Transverse colon (tissue), 4 donors: Measurements from ENCODE around the gene RXRB. TPM values are rescaled to one million over a fixed set of nuclear protein-coding genes. Genes with fewer than 3 reads are reported as not detected.

Source experiments
- DNase-seq: peaks from one replicate; pipeline ENCODE4 v3.0.0-alpha.2; 2019
- H3K27ac ChIP-seq, 4 donors: fragments of 200-600 bp; sonication (generic); 2 replicates each; pipeline ENCODE4 v1.5.1; 2016 to 2018; ENCODE audit warnings: inconsistent platforms in 4 of 4
- H3K27me3 ChIP-seq: fragments of 200-600 bp; sonication (generic); 2 replicates; pipeline ENCODE4 v1.5.1; 2017; ENCODE audit warnings: inconsistent platforms
- H3K36me3 ChIP-seq, 4 donors: fragments of 200-600 bp; sonication (generic); 2 replicates each; pipeline ENCODE4 v1.5.1; 2017 to 2019; ENCODE audit warnings: inconsistent platforms in 4 of 4
- H3K4me1 ChIP-seq, 4 donors: fragments of 200-600 bp; sonication (generic); 2 replicates each; pipeline ENCODE4 v1.5.1; 2017 to 2020; ENCODE audit warnings: inconsistent platforms in 4 of 4
- H3K4me3 ChIP-seq, 4 donors: fragments of 200-600 bp; sonication (generic); 1 replicate in 1 of 4; 2 replicates in 3 of 4; pipeline versions ENCODE4 v1.5.1 to v1.6.1; 2017 to 2019; ENCODE audit warnings: inconsistent platforms in 4 of 4
- H3K9me3 ChIP-seq, 2 donors: fragments of 200-600 bp; sonication (generic); 2 replicates each; pipeline ENCODE4 v1.5.1; 2017 to 2019; ENCODE audit warnings: inconsistent platforms in 2 of 2
- EP300 ChIP-seq: sonication (generic); formaldehyde crosslinking; IDR thresholded peaks from one replicate; pipeline ENCODE4 v1.6.1; 2017; ENCODE audit warnings: antibody characterized with exemption, low read depth
- POLR2A ChIP-seq: fragments of 450-650 bp; IDR thresholded peaks from one replicate; pipeline ENCODE4 v1.6.1; 2016; ENCODE audit warnings: antibody characterized with exemption, mild to moderate bottlenecking, moderate library complexity
- POLR2AphosphoS5 ChIP-seq, 3 donors: sonication (generic); formaldehyde crosslinking; IDR thresholded peaks; one replicate each; pipeline ENCODE4 v1.6.1; 2016; ENCODE audit warnings: antibody characterized with exemption in 3 of 3
- WGBS, 2 donors: methylation state at CpG; one replicate each; pipeline ENCODE4 v1.1.5; 2018; ENCODE audit warnings: low coverage in 1 of 2; 5-methylcytosine and 5-hydroxymethylcytosine counted together
- in situ Hi-C, 4 donors: fragments of 200-750 bp; cut with MboI; loops; one replicate each; pipeline versions ENCODE4 v1.15.0 to v1.15.1; 2017; ENCODE audit warnings: low sequenced_read_pairs in 3 of 4, low pct_ligation_motif_present in 1 of 4, low pct_unique_long_range_greater_than_20kb in 1 of 4
- intact Hi-C: fragments of 100-400 bp; cut with DNase I; formaldehyde crosslinking; loops from one replicate; pipeline ENCODE4 v1.15.1; 2023; ENCODE audit warnings: low total_unique reads
- total RNA-seq, 4 donors: library from RNA; depleted of rRNA; stranded (reverse); fragments of >200 nt; gene quantifications; one replicate each; pipeline ENCODE4 v1.1.0, GENCODE V29; 2016
- TF ChIP-seq, protein P1 (sequence below), 5 experiments: fragments of 200-600 bp in 3 of 5; fragments of 450-650 bp in 2 of 5; sonication (generic) in 3 of 5; IDR thresholded peaks; 1 replicate in 2 of 5; 2 replicates in 3 of 5; pipeline ENCODE4 v1.5.1; 2016 to 2017; ENCODE audit warnings: antibody characterized with exemption in 5 of 5, inconsistent platforms in 3 of 5, mild to moderate bottlenecking in 2 of 5, moderate library complexity in 1 of 5

RXRB gene
- total RNA-seq, 4 donors from 2014 or later, result 26.9 to 31.9 (median 29.4) TPM

DNA sequence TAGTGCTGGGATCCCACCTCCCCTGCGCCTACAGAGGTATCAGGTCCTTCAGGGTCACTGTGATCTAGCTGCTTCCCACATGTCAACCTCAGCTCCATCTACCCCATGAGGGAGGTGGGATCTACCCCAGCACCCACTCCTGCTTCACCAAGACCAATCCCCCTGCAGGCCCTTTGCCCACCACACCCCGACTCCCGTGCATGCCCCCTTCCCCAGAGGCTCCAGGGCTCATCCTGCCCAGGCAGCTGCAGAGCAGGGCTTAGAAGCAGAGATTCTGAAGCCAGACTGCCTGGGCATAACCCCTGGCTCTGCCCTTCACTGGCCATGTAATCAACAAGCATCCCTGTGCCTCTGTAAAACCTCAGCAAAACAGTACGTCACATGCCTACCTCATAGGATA lies 25.7 kb downstream of the RXRB start:
- Histone ChIP-seq H3K9me3 (no peaks in the 10 kb centered on the region), H3K4me1 (no peaks in the 10 kb centered on the region), H3K27ac (no peak overlapping the region), H3K4me3 (no peak overlapping the region), H3K27me3 (peaks cover 4% of the 10 kb centered on the region), H3K36me3 (no peaks in the 10 kb centered on the region)
- no peak for TF ChIP-seq EP300
- in situ Hi-C loops (no loop called here), intact Hi-C loops (no loop called here)
- DNase-seq, result no peak
- WGBS, 2 donors, result 83 to 90% methylated on average over 2 to 4 of the region's 4 CpGs

DNA sequence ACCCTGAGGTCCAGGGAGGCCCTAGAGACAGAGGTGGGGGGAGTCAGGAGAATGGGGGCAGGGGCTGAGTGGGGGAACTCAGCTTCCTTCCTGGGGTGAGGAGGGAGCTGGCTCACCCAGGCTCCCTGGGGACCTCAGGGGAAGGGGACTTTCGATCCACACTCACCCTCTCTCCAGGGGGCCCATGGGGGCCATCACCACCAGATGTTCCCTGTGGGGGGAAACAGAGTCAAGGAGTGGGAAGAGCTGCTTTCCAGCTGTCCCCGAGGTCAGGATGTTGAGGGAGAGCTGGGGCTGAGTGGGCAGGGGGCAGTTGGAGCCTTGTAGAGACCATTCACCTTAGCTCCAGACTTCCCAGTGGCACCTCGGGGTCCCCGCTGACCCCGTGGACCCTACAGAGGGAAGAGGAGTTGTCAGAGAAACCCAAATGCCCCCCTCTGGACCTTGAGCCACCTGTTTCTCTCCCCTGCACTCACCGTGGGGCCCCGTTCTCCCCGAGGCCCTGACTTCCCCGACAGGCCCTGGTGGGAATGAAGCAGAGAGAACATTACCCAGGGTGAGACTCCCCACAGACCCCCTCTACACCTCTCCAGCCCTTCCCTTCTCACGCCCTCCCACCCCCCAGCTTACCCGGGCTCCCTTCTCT lies 26.8 kb downstream of the RXRB start:
- H3K27ac ChIP-seq, result no peak overlapping the region
- no peak for DNase-seq
- H3K36me3 ChIP-seq, result no peaks in the 10 kb centered on the region
- TF ChIP-seq EP300 (no peak), POLR2A (no peak)
- TF ChIP-seq, protein P1, sequence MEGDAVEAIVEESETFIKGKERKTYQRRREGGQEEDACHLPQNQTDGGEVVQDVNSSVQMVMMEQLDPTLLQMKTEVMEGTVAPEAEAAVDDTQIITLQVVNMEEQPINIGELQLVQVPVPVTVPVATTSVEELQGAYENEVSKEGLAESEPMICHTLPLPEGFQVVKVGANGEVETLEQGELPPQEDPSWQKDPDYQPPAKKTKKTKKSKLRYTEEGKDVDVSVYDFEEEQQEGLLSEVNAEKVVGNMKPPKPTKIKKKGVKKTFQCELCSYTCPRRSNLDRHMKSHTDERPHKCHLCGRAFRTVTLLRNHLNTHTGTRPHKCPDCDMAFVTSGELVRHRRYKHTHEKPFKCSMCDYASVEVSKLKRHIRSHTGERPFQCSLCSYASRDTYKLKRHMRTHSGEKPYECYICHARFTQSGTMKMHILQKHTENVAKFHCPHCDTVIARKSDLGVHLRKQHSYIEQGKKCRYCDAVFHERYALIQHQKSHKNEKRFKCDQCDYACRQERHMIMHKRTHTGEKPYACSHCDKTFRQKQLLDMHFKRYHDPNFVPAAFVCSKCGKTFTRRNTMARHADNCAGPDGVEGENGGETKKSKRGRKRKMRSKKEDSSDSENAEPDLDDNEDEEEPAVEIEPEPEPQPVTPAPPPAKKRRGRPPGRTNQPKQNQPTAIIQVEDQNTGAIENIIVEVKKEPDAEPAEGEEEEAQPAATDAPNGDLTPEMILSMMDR (IDR thresholded peaks at IDR 0.05), result no peak
- intact Hi-C loops (no loop called here), in situ Hi-C loops (no loop called here)
- H3K4me3 ChIP-seq, result no peak overlapping the region
- 42 to 75% methylated on average over 4 to 11 of the region's 11 CpGs for WGBS, 2 donors
- no peaks in the 10 kb centered on the region for H3K4me1 ChIP-seq
- no peaks in the 10 kb centered on the region for H3K9me3 ChIP-seq
- H3K27me3 ChIP-seq, result peaks cover 4% of the 10 kb centered on the region

DNA sequence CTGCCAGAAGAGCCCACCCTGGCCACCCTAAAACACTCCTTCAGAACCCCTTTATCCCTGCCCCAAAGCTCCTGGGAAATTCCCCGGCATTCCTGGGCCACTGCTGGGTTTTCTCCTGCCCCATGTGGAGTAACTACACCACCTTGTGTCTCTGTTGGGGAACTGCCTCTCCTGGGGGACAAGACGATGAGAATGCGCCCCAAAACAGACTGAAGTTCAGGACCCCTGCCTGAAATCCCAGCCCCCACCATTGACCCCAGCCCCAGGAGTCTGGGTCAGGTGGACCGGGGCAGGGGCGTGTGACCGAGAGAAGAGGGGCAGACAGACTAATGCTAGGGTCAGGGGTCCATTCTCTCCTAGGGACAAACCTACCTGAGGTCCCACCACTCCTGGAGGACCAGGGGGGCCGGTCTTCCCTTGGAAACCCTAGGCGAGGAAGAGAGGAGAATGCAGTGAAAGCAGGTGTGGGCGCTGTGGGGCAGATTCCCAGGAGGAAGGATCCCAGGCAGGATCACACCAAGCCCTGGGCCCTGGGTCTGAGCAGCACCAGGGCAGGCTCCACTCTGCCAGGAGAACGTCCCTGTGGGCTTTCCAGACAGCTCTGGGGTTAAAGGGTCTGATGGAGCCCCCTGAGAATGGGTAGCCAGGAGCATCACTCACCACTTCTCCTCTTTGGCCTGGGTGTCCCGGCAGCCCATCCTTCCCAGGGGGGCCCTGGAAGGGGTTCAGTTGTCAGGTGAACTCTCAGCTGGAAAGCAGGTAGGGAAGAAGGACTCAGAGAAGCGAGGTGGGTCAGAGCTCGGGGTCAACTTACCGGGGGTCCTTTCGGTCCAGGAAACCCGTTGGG lies 27.6 kb downstream of the RXRB start:
- DNase-seq, result no peak
- no peaks in the 10 kb centered on the region for H3K36me3 ChIP-seq
- WGBS, 2 donors, result 50 to 51% methylated on average over 1 to 15 of the region's 16 CpGs
- H3K4me3 ChIP-seq, result no peak overlapping the region
- H3K4me1 ChIP-seq, result no peaks in the 10 kb centered on the region
- intact Hi-C loops (no loop called here), in situ Hi-C loops (no loop called here)
- TF ChIP-seq POLR2A, result no peak
- TF ChIP-seq, protein P1 (IDR thresholded peaks at IDR 0.05), result peak; percentile 43 to 69 (median 62)
- TF ChIP-seq POLR2AphosphoS5 (IDR thresholded peaks at IDR 0.05), result no peak
- H3K27ac ChIP-seq, result no peak overlapping the region
- peaks cover 4% of the 10 kb centered on the region for H3K27me3 ChIP-seq
- H3K9me3 ChIP-seq, result no peaks in the 10 kb centered on the region

DNA sequence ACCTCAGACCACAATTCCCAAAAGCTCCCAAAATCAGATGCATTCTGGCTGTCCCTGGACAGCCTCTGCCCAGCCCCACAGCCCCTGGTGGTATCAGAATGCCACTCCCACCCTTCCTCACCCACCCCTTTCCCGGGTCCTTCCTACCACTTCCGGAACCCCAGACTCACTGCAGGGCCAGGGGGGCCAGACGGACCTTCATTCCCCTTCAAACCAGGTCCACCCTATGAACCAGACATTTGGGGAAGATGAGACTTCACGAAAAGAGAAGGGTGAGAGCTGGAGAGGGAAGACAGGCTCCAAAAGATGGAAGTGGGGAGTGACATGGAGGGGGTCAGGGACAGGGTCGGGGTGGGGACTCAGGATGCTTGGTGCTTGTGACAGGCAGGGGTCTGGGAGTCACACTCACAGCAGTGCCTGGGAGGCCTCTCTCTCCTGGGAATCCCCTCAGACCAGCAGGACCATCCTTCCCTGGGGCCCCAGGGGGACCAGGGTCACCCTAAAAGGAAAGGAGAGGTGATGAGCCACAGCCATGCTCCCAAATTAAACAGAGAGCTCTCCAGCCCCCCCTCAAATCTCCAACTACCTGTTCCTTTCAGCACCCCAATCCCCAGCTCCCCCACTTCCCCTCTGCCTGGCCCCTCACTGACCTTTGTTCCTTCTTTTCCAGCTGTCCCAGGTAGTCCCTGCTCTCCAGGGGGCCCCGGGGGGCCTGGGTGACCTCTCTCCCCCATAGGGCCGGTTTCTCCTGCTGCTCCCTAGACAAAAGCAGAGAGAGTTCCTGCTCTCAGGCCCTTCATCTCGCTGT lies 28.4 kb downstream of the RXRB start:
- Histone ChIP-seq H3K4me3 (no peak overlapping the region), H3K4me1 (no peaks in the 10 kb centered on the region), H3K27me3 (peaks cover 4% of the 10 kb centered on the region), H3K9me3 (no peaks in the 10 kb centered on the region), H3K27ac (no peak overlapping the region), H3K36me3 (no peaks in the 10 kb centered on the region)
- 51 to 55% methylated on average over 2 to 8 of the region's 8 CpGs for WGBS, 2 donors
- TF ChIP-seq POLR2A (no peak), EP300 (no peak), POLR2AphosphoS5 (IDR thresholded peaks at IDR 0.05) (no peak)
- TF ChIP-seq, protein P1 (IDR thresholded peaks at IDR 0.05), result no peak
- no peak for DNase-seq
- in situ Hi-C loops, result no loop called here
- intact Hi-C loops, result no loop called here
